ENCODE measurements around the gene CCDC146. TPM values are rescaled to one million over a fixed set of nuclear protein-coding genes. Genes with fewer than 3 reads are reported as not detected.

The CCDC146 gene
- total and polyA plus RNA-seq, 9 donors, result 5.3 to 44.6 (median 14.0) TPM

DNA sequence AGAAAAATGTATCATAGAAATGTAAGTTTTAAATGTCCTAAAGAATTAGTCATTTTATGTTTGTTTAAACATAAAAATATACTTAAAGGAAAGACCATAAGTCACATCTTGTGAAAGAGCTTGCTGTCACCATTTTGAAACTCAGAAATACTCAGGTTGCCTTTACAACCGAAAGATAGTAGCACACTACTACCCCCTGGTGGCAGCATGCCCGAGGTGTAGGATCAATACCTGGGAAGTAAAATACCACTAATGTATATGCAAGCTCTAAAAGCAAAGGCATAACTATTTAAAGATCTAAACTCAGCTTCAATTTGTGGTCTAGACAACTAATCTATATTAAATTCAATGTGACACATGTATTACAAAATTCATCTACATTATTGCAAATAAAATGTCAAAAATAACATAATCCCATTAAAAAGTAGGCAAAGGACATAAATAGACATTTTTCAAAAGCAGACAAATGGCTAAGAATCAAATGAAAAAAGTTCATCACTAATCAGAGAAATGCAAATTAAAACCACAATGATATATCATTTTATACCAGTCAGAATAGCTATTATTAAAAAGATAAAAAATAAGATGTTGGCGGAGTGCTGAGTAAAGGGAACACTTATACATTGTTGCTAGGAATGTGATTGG, 124.9 kb downstream of the CCDC146 start:
- WGBS, 3 donors, result 37 to 46% (median 40%) methylated on average over 3 of the region's 3 CpGs
- no peaks in the 10 kb centered on the region for H3K9me3 ChIP-seq
- no peak overlapping the region for H3K27ac ChIP-seq
- H3K27me3 ChIP-seq, result no peaks in the 10 kb centered on the region
- TF ChIP-seq POLR2A (IDR thresholded peaks at IDR 0.05), result no peak
- TF ChIP-seq, protein P1, sequence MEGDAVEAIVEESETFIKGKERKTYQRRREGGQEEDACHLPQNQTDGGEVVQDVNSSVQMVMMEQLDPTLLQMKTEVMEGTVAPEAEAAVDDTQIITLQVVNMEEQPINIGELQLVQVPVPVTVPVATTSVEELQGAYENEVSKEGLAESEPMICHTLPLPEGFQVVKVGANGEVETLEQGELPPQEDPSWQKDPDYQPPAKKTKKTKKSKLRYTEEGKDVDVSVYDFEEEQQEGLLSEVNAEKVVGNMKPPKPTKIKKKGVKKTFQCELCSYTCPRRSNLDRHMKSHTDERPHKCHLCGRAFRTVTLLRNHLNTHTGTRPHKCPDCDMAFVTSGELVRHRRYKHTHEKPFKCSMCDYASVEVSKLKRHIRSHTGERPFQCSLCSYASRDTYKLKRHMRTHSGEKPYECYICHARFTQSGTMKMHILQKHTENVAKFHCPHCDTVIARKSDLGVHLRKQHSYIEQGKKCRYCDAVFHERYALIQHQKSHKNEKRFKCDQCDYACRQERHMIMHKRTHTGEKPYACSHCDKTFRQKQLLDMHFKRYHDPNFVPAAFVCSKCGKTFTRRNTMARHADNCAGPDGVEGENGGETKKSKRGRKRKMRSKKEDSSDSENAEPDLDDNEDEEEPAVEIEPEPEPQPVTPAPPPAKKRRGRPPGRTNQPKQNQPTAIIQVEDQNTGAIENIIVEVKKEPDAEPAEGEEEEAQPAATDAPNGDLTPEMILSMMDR (IDR thresholded peaks at IDR 0.05), result peak in 1 of 3 donors; percentile 27
- no peaks in the 10 kb centered on the region for H3K36me3 ChIP-seq
- DNase-seq, result peak in 4 of 5 donors; percentile 46 to 55 (median 46)
- no peak overlapping the region for H3K4me3 ChIP-seq
- H3K4me1 ChIP-seq (ENCODE audit: insufficient read depth), result peaks cover 12% of the 10 kb centered on the region
- intact Hi-C loops (cut with DNase I), result no loop called here

- H3K36me3 ChIP-seq, result no peaks in the 10 kb centered on the region
- intact Hi-C loops (cut with DNase I), result no loop called here
- no peaks in the 10 kb centered on the region for H3K9me3 ChIP-seq
- H3K4me1 ChIP-seq (ENCODE audit: insufficient read depth), result peaks cover 12% of the 10 kb centered on the region
- DNase-seq, result no peak
- 87 to 94% (median 90%) methylated on average over 3 of the region's 3 CpGs for WGBS, 3 donors
- H3K27me3 ChIP-seq, result no peaks in the 10 kb centered on the region
- H3K27ac ChIP-seq, result no peak overlapping the region
- no peak overlapping the region for H3K4me3 ChIP-seq
- no peak for TF ChIP-seq POLR2A (IDR thresholded peaks at IDR 0.05)
These were observed 125.7 kb downstream of the CCDC146 start for GRCh38 chr7:77248154-77248553.

- no peak overlapping the region for H3K27ac ChIP-seq
- WGBS, 3 donors, result 95 to 98% (median 96%) methylated on average over 5 of the region's 5 CpGs
- TF ChIP-seq, protein P1 (IDR thresholded peaks at IDR 0.05), result no peak
- TF ChIP-seq POLR2A (IDR thresholded peaks at IDR 0.05) (no peak), EP300 (IDR thresholded peaks at IDR 0.05) (no peak)
These were observed 130.1 kb downstream of the CCDC146 start for GRCh38 chr7:77252506-77252905.

DNA sequence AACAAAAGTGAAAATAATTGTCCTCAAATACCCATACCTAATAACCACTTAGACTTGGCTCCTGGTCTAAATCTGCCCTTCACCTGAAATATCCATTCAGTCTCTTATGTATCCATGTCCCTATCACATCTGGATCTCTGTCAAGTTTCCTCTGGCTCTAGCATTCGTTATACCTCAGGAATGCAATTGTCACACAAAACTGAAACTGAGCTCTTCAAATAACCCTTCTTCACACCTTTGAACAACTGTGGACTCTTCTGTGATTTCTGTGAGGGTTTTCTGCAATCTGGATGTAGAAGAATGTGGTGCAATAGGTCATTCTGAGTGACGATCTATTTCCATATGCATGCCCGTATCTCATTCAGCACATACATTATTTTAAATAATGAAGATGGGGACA, 130.7 kb downstream of the CCDC146 start:
- 74 to 82% (median 79%) methylated on average over 3 of the region's 3 CpGs for WGBS, 3 donors
- no peak for DNase-seq
- H3K27ac ChIP-seq, result no peak overlapping the region
- no peaks in the 10 kb centered on the region for H3K27me3 ChIP-seq
- H3K9me3 ChIP-seq, result no peaks in the 10 kb centered on the region
- no peaks in the 10 kb centered on the region for H3K36me3 ChIP-seq
- TF ChIP-seq POLR2A (IDR thresholded peaks at IDR 0.05), result no peak
- TF ChIP-seq EP300 (IDR thresholded peaks at IDR 0.05), result no peak
- TF ChIP-seq, protein P1 (IDR thresholded peaks at IDR 0.05), result no peak
- intact Hi-C loops (cut with DNase I), result no loop called here
- H3K4me1 ChIP-seq (ENCODE audit: insufficient read depth), result peaks cover 9% of the 10 kb centered on the region
- H3K4me3 ChIP-seq, result no peak overlapping the region

More at GRCh38 chr7:77252506-77252905, 130.1 kb downstream of the CCDC146 start:
- no peak for DNase-seq
- intact Hi-C loops (cut with DNase I), result no loop called here
- Histone ChIP-seq H3K4me1 (ENCODE audit: insufficient read depth) (peaks cover 9% of the 10 kb centered on the region), H3K36me3 (no peaks in the 10 kb centered on the region), H3K27me3 (no peaks in the 10 kb centered on the region), H3K4me3 (no peak overlapping the region), H3K9me3 (no peaks in the 10 kb centered on the region)

GRCh38 chr7:77254429-77254828, 132.0 kb downstream of the CCDC146 start:
- H3K27me3 ChIP-seq, result no peaks in the 10 kb centered on the region
- TF ChIP-seq POLR2A (IDR thresholded peaks at IDR 0.05), result no peak
- no peak for TF ChIP-seq EP300 (IDR thresholded peaks at IDR 0.05)
- TF ChIP-seq, protein P1 (IDR thresholded peaks at IDR 0.05), result no peak
- no peak overlapping the region for H3K27ac ChIP-seq
- H3K4me3 ChIP-seq, result no peak overlapping the region
- H3K4me1 ChIP-seq (ENCODE audit: insufficient read depth), result peaks cover 9% of the 10 kb centered on the region
- intact Hi-C loops (cut with DNase I), result no loop called here
- H3K36me3 ChIP-seq, result no peaks in the 10 kb centered on the region
- DNase-seq, result no peak
- no peaks in the 10 kb centered on the region for H3K9me3 ChIP-seq

Data from ovary (tissue), 9 donors.